NOMO-1 treated with DMSO at 0.1 percent for 48 hours (cell line): ENCODE results near the gene TBXAS1.
"Not testable (repeated sequence)": the region's sequence is repeated elsewhere in the genome, so short reads cannot be mapped to it uniquely, and the experiment has no call there.

Source experiments
- DNase-seq: peaks from one replicate; lab custom pipeline; 2025; ENCODE audit not compliant: unreplicated experiment; lab: John Stamatoyannopoulos, UW

Gene TBXAS1

GRCh38 chr7:139825666-139826290, 3.3 kb upstream of the TBXAS1 start:
- no peak for DNase-seq

DNA sequence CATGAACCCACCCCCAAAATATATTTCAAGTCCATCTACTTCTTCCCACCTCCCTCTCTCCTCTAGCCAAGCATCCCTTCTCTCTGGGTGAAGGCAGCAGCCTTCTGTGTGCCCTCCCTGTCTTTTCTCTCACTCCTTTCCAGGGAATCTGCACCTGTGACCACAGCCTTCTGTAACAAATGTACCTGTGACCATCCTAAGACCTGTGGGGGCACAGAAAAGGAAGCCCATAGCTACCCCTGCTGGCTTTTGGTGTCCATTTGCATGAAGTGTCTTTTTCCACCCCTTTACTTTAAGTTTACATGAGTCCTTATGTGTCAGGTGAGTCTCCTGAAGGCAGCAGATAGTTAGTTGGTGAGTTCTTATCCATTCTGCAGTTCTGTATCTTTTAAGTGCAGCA, 2.0 kb upstream of the TBXAS1 start:
- no peak for DNase-seq

DNA sequence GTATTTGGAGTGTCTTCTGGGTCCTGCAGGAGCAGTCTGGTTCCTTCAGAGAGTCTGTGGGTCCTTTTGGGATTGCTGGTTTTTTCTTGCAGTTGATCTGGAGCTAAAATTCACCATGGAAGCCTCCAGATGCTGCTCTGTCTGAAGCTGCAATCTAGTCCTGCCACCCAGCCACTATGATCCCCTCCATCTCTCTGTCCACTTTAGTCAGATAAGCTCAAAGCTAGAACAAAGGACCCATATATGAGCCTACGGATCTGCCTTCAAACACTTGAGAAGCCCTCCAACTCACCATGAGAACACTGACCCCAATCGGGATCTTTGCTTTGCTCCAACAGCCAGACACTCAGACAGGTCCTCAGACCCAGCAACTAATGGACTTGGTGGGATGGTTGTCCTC, 618 bp upstream of the TBXAS1 start:
- DNase-seq = no peak

GRCh38 chr7:139829775-139830117, 682 bp downstream of the TBXAS1 start:
- peak; percentile 22 for DNase-seq

DNA sequence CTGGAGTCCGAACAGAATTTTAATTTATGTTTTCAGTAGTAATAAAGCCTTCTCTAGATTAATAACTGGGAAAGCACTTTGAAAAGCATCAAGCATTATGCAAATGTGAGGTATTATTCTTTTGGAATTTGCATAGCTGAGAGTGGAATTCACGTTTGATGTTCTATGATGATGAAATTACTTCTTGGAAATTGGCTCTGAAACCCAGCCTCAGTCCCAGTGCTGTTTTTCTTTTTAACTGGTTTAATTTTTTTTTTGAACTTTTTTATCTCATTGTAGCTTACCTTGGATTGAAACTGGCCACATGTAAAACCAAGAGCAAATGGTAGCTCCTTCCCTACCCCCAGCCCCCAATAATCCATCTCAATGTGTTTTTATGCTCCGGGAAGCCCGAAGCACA, 1.2 kb downstream of the TBXAS1 start:
- DNase-seq = no peak

- peak; percentile 1 for DNase-seq
Observed at GRCh38 chr7:139830782-139831501, 1.9 kb downstream of the TBXAS1 start.

GRCh38 chr7:139835848-139836247, 6.8 kb downstream of the TBXAS1 start:
- DNase-seq = not testable (repeated sequence)

DNA sequence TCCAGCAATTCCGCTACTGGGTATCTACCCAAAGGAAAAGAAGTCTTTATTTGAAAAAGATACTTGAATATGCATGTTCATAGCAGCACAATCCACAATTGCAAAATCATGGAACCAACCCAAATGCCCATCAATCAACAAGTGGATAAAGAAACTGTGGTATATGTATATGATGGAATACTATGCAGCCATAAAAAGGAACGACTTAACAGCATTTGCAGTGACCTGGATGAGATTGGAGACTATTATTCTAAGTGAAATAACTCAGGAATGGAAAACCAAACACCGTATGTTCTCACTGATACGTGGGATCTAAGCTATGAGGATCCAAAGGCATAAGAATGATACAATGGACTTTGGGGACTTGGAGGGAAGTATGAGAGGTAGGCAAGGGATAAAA, 8.2 kb downstream of the TBXAS1 start:
- DNase-seq = not testable (repeated sequence)

- DNase-seq = no peak
Observed at GRCh38 chr7:139838276-139838675, 9.2 kb downstream of the TBXAS1 start.

DNA sequence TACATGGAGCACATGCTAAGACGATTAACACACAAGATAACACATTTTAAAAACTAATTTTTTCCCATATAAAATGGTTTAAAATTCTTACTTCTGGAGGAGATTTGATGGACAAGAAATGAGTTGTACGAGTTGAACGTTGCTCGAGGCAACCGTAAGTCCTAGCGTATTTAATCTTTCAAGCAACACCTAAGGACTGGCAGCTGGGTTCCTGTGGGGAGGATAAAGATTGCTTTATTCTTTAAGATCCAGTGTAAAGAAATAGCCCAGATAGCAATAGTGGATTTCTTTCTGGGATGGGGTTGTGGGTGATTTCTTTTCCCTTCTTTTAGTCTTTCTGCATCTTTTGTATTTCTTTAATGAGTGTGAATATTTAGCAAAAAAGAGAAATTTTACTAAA, 9.8 kb downstream of the TBXAS1 start:
- no peak for DNase-seq

DNA sequence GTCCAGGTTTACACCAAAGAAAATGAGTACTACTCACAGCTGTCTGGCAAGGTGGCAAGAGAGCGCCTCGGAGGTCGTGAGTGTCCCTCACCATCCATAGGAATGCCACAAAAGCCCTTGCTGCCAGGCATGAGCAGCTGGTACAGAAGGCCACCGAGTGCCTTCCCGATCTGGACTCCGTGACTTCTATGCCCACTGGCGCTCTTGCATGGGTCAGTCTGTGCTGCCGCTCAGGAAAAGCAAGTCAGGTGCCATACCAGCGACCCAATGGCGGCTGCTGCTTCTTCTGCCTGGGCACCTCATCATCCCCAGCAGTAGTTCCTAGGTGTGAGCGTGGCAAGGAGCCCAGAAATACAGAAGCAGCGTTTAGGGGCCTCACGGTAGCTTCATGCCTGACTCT, 11.7 kb downstream of the TBXAS1 start:
- no peak for DNase-seq

DNA sequence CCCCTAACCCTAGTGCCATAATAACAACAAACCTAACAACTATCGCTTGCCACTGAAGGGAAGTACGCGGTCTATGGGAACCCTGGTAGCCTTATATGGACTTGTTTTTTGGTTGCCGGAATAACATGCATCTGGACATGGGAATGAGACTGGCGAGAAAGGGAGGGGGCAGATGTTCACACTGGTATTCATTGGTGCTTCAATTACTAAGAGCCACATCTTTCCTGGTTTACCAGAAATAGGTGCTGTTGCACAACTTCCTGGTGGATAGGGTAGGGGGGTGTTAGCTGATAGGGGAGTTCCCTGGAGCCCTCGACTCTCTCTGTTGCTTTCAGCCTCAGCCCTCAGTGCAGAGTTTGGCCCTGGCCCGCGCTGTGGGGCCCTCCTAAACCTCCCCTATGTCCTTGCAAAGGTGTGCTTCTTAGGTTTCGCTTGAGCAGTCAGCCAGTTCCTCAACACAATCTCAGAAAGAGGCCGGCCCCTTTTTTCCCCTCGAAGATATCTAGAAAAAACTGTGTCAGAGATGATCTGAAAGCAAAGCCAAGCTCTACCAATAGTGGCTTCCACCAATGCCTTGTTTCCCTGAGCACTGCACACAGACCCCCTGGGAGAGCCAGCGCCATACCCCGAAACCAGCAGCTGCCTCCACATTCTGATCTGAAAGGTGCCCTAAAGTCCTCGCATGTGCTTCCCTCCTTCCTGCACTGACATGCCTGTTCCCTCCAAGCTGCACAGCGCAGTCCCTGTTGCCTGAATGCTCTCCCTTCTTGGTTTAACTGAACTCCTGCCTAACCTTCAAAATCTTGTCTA, 13.5 kb downstream of the TBXAS1 start:
- DNase-seq = no peak

- DNase-seq = not testable (repeated sequence)
Observed at GRCh38 chr7:139843211-139843537, 14.1 kb downstream of the TBXAS1 start.

GRCh38 chr7:139844779-139845442, 15.8 kb downstream of the TBXAS1 start:
- no peak for DNase-seq

DNA sequence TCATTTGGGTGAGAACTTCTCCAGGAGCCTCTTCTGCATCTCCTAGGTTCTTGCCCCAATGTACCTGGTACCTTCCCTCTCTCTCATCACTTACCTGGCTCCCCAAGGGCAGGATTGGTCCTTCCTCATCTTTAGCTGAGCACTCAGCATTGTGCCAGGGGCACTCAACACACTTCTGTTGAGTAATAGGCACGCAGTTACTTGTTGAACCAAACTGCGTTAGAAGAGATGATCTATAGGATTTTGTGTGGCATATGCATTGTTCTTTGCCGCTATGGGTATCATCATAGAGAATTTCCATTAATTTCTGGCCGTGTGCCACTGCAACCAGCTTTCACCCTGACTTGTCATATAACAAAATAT, 16.4 kb downstream of the TBXAS1 start:
- no peak for DNase-seq

DNA sequence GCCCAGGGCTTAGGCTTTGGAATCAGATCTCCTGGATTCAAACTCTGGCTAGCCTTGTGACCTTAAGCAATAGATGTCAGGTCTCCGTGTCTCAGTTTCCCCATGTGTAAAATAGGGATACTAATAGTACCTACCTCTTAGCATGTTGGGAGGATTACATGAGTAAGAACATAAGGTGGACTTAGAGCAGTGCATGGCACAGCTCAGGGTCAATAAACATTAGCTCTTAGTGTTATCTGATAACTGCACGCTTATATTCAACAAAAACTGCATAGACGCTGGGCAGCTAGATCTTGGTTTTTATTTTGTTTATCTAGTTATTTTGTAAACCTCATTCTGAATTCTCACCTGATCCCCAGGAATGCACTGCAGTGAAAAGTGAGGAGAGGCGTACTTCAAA, 17.2 kb downstream of the TBXAS1 start:
- no peak for DNase-seq

GRCh38 chr7:139848274-139848673, 19.2 kb downstream of the TBXAS1 start:
- no peak for DNase-seq

GRCh38 chr7:139850906-139851305, 21.8 kb downstream of the TBXAS1 start:
- DNase-seq = no peak

DNA sequence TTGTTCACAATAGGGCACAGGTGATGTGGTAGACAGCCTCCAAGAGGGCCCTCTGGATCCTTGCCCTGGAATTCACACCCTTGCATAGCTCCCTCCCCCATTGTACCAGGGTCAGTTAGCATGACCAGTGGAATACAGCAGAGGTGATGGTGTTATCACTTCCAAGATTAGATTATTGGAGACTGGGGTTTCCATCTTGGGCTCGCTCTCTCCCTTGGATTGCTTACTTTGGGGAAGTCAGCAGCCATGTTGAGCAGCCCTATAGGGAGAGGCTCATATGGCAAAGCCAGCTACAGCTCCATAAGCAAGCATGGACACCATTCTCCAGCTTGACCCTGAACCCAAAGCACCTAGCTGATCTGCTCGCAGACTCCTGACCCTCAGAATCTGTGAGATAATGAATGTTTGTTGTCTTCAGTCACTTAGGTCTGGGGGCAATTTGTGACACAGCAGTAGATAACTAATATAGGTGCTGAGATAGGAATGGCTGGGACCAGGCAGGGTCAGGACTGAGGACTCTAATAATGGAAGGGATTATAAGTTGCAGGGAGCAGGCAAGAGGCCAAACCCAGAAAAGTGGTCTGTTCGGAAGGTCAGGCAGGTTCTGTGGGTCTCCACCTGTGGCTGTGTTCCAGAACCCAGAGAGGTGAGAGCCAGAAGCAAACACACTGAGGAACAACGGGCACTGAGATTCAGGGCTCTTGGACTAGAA, 22.9 kb downstream of the TBXAS1 start:
- no peak for DNase-seq

- no peak for DNase-seq
Observed at GRCh38 chr7:139852482-139852845, 23.4 kb downstream of the TBXAS1 start.

GRCh38 chr7:139853506-139854123, 24.6 kb downstream of the TBXAS1 start:
- no peak for DNase-seq
